Stimulated activated CD8-positive, alpha-beta memory T cell treated with anti-CD3 and anti-CD28 coated beads, Interleukin-12 subunit alpha, Interleukin-12 subunit beta, amount 100 ng/mL, for 4 hours (primary cell): Measurements from ENCODE around the gene PSENEN.
A peak's percentile ranks its signal among the peaks of the same experiment; 100 is the strongest.
"Not testable (repeated sequence)": the region's sequence is repeated elsewhere in the genome, so short reads cannot be mapped to it uniquely, and the experiment has no call there.

Experiments used
- DNase-seq: peaks from one replicate; pipeline ENCODE4 v3.0.0-alpha.2; 2020; ENCODE audit warnings: low read depth

PSENEN gene

GRCh38 chr19:35751839-35752745 lies 6.6 kb downstream of the PSENEN start:
- no peak for DNase-seq

GRCh38 chr19:35752746-35753350 lies 7.4 kb downstream of the PSENEN start:
- no peak for DNase-seq

- DNase-seq = no peak
These were observed 8.4 kb downstream of the PSENEN start for GRCh38 chr19:35753634-35754369.

- DNase-seq = no peak
These were observed 9.1 kb downstream of the PSENEN start for GRCh38 chr19:35754370-35755130.

GRCh38 chr19:35755131-35755549 lies 9.7 kb downstream of the PSENEN start:
- no peak for DNase-seq

- peak; percentile 42 for DNase-seq
These were observed 10.3 kb downstream of the PSENEN start for GRCh38 chr19:35755550-35756376.

- DNase-seq = no peak
These were observed 11.2 kb downstream of the PSENEN start, which contains the start of gene HSPB6 for GRCh38 chr19:35756377-35757230. HSPB6 (minus strand) TSS chr19:35757029; CDS start chr19:35757008, 21 bp downstream.

- no peak for DNase-seq
These were observed 11.8 kb downstream of the PSENEN start for GRCh38 chr19:35757231-35757748.

- DNase-seq = peak; percentile 94
These were observed 12.5 kb downstream of the PSENEN start, which contains the start of gene PROSER3 for GRCh38 chr19:35757749-35758608. PROSER3 (plus strand) TSS chr19:35758176; CDS start chr19:35758216, 40 bp downstream.

- no peak for DNase-seq
These were observed 14.2 kb downstream of the PSENEN start for GRCh38 chr19:35759697-35760096.

GRCh38 chr19:35760711-35761349 lies 15.4 kb downstream of the PSENEN start:
- DNase-seq = no peak

- no peak for DNase-seq
These were observed 19.2 kb downstream of the PSENEN start for GRCh38 chr19:35764432-35765315.

GRCh38 chr19:35766571-35767104 lies 21.2 kb downstream of the PSENEN start:
- DNase-seq = no peak

GRCh38 chr19:35767288-35768081 lies 22.0 kb downstream of the PSENEN start:
- DNase-seq = no peak

- no peak for DNase-seq
These were observed 22.6 kb downstream of the PSENEN start for GRCh38 chr19:35768082-35768421.

GRCh38 chr19:35772362-35772761 lies 26.9 kb downstream of the PSENEN start:
- not testable (repeated sequence) for DNase-seq
